ENCODE measurements around the gene TMEM254.
A peak's percentile ranks its signal among the peaks of the same experiment; 100 is the strongest.
"Not testable (repeated sequence)": the region's sequence is repeated elsewhere in the genome, so short reads cannot be mapped to it uniquely, and the experiment has no call there.

Gene TMEM254

DNA sequence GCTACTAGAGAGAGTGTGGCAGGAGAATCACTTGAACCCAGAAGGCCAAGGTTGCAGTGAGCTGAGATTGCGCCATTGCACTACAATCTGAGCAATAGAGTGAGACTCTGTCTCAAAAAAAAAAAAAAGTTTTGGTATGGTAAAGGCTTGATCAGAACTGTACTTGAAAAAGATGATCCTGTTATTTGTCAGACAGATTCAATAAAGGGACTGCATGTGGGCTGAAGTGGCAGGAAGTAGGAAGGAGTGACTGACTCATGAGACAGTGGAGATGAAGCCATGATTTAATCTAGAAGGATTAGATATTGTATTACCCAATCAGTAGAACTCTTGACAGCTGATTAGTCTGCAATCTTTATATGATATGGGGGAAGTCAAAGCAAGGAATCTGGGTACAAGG is 2.7 kb upstream of the TMEM254 start:
- no peak overlapping the region for H3K4me3 ChIP-seq (ENCODE audit: low read depth, low read length)

DNA sequence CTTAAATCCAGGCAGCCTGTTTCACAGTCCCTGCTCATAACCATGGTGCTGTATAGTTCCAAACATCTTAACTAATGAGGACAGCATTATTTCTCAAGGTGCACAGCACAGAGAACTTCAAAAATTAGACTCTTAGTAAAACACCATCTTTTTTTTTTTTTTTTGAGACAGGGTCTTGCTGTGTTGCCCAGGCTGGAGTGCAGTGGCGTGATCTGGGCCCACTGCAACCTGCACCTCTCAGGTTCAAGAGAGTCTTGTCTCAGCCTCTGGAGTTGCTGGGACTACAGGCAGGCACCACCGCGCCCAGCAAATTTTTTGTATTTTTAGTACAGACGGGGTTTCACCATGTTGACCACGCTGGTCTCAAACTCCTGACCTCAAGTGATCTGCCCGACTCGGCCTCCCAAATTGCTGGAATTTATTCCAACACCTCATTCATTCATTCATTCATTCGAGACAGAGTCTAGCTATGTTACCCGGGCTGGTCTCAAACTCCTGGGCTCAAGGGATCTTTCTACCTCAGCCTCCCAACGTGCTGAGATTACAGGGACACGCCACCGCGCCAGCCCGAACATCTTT is 507 bp upstream of the TMEM254 start:
- H3K4me3 ChIP-seq (ENCODE audit: low read depth, low read length), result peak overlapping the region; percentile 49

DNA sequence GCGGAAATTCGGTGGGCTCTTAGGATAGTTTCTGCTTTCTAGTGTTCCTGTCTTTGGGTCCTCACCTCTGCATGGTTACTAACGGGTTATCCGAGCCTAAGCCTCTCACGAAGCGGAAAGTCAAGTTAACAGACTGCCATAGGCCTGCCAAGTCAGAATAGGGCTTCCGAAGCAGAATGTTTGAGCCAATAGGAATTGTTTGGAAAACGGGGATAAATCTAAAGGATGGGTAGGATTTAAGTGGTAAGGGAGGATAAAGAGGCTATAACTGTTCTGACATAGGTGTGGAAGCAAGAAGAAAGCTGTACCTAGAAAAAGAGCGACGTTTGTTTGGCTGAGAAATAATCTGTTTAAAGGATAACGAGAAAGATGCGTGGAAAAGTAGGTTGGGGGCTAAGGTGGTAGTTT is 851 bp downstream of the TMEM254 start:
- peak overlapping the region; percentile 49 for H3K4me3 ChIP-seq (ENCODE audit: low read depth, low read length)

DNA sequence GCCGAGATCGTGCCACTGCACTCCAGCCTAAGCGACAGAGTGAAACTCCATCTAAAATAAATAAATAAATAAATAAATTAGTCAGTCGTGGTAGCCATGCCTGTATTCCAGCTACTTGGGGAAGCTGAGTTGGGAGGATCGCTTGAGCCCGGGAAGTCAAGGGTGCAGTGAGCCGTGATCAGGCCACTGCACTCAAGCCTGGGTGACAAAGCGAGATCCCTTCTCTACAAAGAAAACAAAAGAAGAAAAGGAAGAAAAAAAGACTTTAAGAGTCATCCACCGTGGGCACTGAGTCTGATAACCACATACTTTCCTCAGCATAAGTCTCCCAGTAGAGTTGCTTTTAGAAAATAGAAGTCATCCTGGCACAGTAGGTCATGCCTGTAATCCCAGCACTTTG is 2.6 kb downstream of the TMEM254 start:
- no peak overlapping the region for H3K4me3 ChIP-seq (ENCODE audit: low read depth, low read length)

- H3K4me3 ChIP-seq (ENCODE audit: low read depth, low read length), result no peak overlapping the region
Observed at GRCh38 chr10:80081801-80082750, 3.6 kb downstream of the TMEM254 start.

DNA sequence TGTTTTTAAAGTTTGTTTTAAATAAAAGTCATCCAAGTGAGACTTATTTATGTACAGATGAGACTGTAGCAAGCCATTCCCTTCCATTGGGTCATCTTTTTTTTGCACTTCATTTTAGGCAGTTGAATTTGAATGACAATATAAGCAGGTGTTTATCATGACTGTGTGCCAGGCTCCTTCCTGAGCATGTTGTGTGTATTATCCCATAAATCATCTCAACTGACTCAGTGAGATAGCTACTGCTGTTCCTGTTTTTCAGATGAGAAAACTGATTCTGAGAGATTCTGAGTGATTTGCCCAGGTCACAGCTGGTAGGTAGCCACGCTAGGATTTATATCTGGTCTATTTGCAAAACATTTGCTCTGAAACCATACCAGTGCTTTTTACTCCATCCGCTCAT is 11.7 kb downstream of the TMEM254 start:
- H3K4me3 ChIP-seq (ENCODE audit: low read depth, low read length), result no peak overlapping the region

DNA sequence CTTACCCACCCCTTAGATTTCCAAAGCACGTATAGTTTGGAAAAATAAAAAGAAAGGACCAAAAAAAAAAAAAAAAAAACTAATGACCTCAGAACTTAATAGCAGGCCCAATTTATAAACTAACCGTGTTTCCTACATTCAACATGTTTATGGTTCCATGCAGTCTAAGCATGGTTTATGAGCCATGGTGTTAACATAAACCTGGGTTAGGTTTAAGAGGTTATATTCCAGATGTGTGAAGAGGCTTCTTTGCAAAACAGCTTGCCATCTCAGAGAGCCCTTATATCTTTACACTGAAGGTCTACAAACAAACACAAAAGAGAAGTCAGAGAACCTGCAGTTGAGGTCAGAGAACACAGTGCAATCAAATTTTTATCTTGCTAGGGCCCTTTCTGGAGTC is 15.8 kb downstream of the TMEM254 start:
- no peak overlapping the region for H3K4me3 ChIP-seq (ENCODE audit: low read depth, low read length)

DNA sequence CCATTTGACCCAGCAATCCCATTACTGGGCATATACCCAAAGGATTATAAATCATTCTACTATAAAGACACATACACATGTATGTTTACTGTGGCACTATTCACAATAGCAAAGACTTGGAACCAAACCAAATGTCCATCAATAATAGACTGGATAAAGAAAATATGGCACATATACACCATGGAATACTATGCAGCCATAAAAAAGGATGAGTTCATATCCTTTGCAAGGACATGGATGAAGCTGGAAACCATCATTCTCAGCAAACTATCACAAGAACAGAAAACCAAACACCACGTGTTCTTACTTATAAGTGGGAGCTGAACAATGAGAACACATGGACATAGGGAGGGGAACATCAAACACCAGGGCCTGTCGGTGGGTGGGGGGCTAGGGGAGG is 19.8 kb downstream of the TMEM254 start:
- not testable (repeated sequence) for H3K4me3 ChIP-seq (ENCODE audit: low read depth, low read length)

DNA sequence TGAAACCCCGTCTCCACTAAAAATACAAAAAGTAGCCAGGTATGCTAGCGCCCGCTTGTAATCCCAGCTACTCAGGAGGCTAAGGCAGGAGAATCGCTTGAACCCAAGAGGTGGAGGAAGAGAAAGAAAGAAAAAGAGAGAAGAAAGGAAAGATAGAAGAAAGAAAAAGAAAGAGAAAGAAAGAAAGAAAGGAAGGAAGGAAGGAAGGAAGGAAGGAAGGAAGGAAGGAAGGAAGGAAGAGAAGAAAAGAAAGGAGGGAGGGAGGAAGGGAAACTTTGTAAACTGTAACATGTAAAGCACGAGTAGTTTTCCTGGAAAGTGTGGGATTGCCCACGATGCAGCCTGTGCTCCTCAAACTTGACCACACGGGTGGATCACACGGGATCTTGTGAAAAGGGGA is 20.8 kb downstream of the TMEM254 start:
- H3K4me3 ChIP-seq (ENCODE audit: low read depth, low read length), result not testable (repeated sequence)

GRCh38 chr10:80100116-80100515 is 21.7 kb downstream of the TMEM254 start:
- H3K4me3 ChIP-seq (ENCODE audit: low read depth, low read length), result no peak overlapping the region

DNA sequence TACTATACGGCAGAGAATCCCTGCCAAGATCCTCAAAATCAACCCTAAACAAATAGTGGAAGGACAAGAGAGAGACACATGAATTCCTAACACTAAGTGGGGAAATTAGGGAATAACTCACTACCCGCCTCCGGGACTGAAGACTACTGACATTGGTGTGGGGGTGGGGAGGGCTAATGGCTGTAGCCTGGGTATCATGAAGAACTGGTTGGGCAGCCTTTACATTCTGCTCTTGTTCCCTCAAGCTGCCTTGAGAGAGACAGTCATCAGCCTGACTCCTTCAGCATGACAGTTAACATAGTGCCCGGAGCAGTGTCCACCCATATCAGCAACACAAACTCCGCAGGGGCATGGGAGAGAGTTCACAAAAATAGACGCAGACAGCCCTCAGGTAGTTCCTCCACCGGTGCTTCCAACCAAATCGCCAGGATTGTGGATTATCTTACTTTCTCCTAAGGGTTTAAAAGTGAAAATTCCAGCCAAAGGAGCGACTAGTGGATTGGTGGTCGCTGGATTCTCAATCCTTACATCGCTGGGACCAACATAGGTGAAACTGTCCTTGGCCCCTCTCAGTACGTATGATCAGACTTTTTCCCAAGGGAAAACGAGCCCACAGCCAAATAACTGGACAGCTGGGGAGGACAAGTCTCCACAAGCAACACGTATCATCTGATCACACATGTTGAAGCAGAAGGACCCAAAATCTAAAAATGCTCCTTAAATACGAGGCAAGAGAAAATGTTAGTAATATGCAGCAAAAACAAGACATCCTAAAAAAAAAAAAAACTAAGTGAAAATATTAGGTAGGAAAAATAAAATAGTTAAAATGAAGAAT is 22.6 kb downstream of the TMEM254 start:
- H3K4me3 ChIP-seq (ENCODE audit: low read depth, low read length), result no peak overlapping the region

- H3K4me3 ChIP-seq (ENCODE audit: low read depth, low read length), result no peak overlapping the region
Observed at GRCh38 chr10:80104066-80104926, 25.8 kb downstream of the TMEM254 start.

GRCh38 chr10:80108576-80109239 is 30.2 kb downstream of the TMEM254 start:
- no peak overlapping the region for H3K4me3 ChIP-seq (ENCODE audit: low read depth, low read length)

DNA sequence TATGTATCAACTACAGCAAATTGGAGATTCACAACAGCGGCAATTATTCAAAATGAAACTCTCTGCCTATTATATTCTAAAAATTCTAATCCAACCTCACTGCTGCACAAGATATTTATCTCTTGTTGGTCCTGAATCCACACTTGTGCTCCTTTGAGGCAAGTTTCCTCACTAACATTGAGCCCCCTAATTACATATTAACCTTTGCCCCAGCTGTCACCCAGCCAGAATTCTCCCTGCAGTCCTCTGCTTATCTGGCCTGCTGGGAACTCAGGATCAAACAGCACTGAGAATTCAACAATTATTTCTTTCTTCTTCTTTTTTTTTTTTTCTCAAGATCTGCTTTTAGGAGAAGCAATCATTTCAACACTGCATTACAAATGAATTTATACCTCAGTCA is 32.5 kb downstream of the TMEM254 start:
- H3K4me3 ChIP-seq (ENCODE audit: low read depth, low read length), result no peak overlapping the region

DNA sequence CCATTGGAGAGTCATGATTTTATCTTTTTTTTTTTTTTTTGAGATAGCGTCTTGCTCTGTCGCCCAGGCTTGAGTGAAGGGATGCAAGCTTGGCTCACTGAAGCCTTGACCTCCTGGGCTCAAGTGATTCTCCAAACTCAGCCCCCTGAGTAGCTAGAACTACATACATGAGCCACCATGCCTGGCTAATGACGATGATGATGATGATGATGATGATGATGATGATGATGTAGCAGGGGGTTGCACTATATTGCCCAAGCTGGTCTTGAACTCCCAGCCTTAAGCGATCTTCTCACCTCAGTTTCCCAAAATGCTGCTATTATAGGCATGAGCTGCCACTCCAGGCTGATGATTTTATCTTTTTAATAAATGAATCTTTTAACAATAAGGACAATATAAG is 40.2 kb downstream of the TMEM254 start:
- H3K4me3 ChIP-seq (ENCODE audit: low read depth, low read length), result no peak overlapping the region

DNA sequence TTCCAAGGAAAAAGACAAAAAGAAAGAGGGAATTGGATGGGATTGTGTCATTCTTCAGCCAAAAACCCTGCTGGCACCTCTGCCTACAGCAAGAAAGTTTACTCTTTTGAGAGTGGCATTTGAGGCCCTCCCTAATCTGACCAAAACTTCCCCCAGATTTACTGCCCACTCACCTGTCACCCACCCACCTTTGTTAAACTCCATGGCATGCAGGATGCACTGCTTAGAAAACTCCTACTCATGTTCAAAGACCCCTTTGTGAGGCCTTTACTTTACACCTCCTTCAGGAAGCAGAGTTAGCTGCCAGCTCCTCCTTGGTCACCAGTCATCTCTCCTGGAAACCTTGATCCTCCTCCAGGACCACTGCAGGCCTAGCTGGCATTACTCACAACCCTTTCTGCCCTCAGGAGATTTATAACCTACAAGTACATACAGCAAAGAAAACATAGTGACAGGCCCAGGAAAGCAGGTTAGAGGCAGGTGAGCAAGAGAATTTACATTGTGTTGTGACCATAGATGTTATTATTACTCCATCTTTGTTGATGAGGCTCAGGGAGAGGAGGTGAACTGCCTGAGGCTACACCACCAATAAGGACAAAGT is 43.7 kb downstream of the TMEM254 start:
- no peak overlapping the region for H3K4me3 ChIP-seq (ENCODE audit: low read depth, low read length)

DNA sequence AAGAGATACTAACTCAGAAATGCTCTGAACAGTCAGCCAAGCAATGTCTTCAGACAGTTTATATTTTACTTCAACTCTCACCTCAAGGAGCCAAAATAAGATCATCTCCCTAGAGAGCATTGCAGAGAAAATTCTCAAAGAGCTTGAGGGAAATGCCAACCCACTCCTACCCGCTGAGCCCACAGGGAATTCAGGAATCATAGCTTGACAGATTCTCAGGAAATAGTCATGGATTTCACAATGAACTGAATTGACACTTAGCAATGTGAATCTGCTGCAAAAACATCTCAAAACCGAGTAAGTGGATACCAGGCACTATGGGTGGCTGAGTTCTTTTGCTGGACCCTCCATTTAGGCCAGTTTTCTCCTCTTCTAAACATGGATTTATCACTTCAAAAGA is 44.3 kb downstream of the TMEM254 start:
- H3K4me3 ChIP-seq (ENCODE audit: low read depth, low read length), result no peak overlapping the region

GRCh38 chr10:80126876-80127275 is 48.4 kb downstream of the TMEM254 start:
- H3K4me3 ChIP-seq (ENCODE audit: low read depth, low read length), result no peak overlapping the region

GRCh38 chr10:80131499-80131901 is 53.0 kb downstream of the TMEM254 start:
- H3K4me3 ChIP-seq (ENCODE audit: low read depth, low read length), result no peak overlapping the region

All from iPS-11a (cell line).